ENCODE results near the gene TAF1A. TPM values are rescaled to one million over a fixed set of nuclear protein-coding genes. Genes with fewer than 3 reads are reported as not detected.
A peak's percentile ranks its signal among the peaks of the same experiment; 100 is the strongest.

The TAF1A gene
- total and polyA plus RNA-seq, 2 of the 8 experiments (the other 6 are each of a cell fraction or from before 2014, with no cell fraction given), result 3.3 to 16.7 TPM

- TF ChIP-seq NANOG (IDR thresholded peaks at IDR 0.05; ENCODE audit: insufficient read depth, low read depth, low read length, poor library complexity, severe bottlenecking) (no peak), ZNF274 (IDR thresholded peaks at IDR 0.05; ENCODE audit: borderline replicate concordance, extremely low read depth, low read length) (no peak), JUND (IDR thresholded peaks at IDR 0.05; ENCODE audit: low read length) (no peak), NRF1 (IDR thresholded peaks at IDR 0.05; ENCODE audit: low read depth, low read length) (no peak), ATF3 (IDR thresholded peaks at IDR 0.05; ENCODE audit: insufficient read depth, low read depth, low read length) (no peak), SUZ12 (IDR thresholded peaks at IDR 0.05; ENCODE audit: low read length) (no peak), GTF2F1 (IDR thresholded peaks at IDR 0.05; ENCODE audit: borderline replicate concordance, low read depth, low read length) (no peak), SIX5 (IDR thresholded peaks at IDR 0.05; ENCODE audit: low read depth, low read length) (no peak), TCF12 (IDR thresholded peaks at IDR 0.05; ENCODE audit: low read depth, low read length) (no peak), RAD21 (IDR thresholded peaks at IDR 0.05 in 1 of 2, conservative IDR thresholded peaks at IDR 0.05 in 1 of 2; ENCODE audit: low read depth in 2 of 2, low read length in 2 of 2) (no peak; a peak in 1 of 4 replicates), SP4 (IDR thresholded peaks at IDR 0.05; ENCODE audit: low read length) (0 out of 2 replicates have a peak, but pooled peaks have one; percentile 21), SP1 (IDR thresholded peaks at IDR 0.05; ENCODE audit: low read depth, low read length) (no peak)
Observed at GRCh38 chr1:222589462-222590302, at the start of gene TAF1A (continued).
